DND-41 (cell line): ENCODE measurements around the gene TMEM125.

Experiments
- CTCF ChIP-seq: IDR thresholded peaks from 2 replicates; pipeline ENCODE4 v1.5.1; 2012; ENCODE audit warnings: borderline replicate concordance, low read length, moderate library complexity, mild to moderate bottlenecking; ENCODE audit not compliant: poor library complexity, severe bottlenecking; ENCODE audit errors: extremely low read depth
- EZH2 ChIP-seq: IDR thresholded peaks from 3 replicates; pipeline ENCODE4 v1.6.1; 2012; ENCODE audit warnings: borderline replicate concordance, low read depth, mild to moderate bottlenecking, moderate library complexity, low read length, inconsistent platforms; ENCODE audit not compliant: severe bottlenecking

- no peak for TF ChIP-seq CTCF
- no peak for TF ChIP-seq EZH2
Observed at GRCh38 chr1:43305926-43306687, 36.3 kb downstream of the TMEM125 start.
